HEK293T (cell line): ENCODE measurements around the gene LARGE1.

ENCODE experiments used
- CTCF ChIA-PET: fragments of 350-600 bp; formaldehyde crosslinking; extraction: SDS; loops from one replicate; lab custom pipeline; 2021; ENCODE audit warnings: antibody characterized with exemption, inconsistent platforms; lab: Yijun Ruan, JAX
- POLR2A ChIA-PET: fragments of 350-600 bp; formaldehyde crosslinking; extraction: SDS; loops from one replicate; lab custom pipeline; 2020; ENCODE audit warnings: antibody characterized with exemption, inconsistent platforms; lab: Yijun Ruan, JAX
- DNase-seq: peaks from one replicate; pipeline ENCODE4 v3.0.0; 2012; ENCODE audit warnings: mixed read lengths; ENCODE audit errors: extremely low spot score
- ARNT ChIP-seq: fragments of 450-650 bp; IDR thresholded peaks from 2 replicates; pipeline ENCODE4 v1.6.1; 2017; ENCODE audit warnings: mild to moderate bottlenecking
- BHLHE40 ChIP-seq: fragments of 450-650 bp; IDR thresholded peaks from 2 replicates; pipeline ENCODE4 v1.6.1; 2016; ENCODE audit warnings: mild to moderate bottlenecking, moderate library complexity, borderline replicate concordance
- CTBP1 ChIP-seq: fragments of 450-650 bp; IDR thresholded peaks from 2 replicates; pipeline ENCODE4 v1.6.1; 2016; ENCODE audit warnings: borderline replicate concordance
- ELF4 ChIP-seq: fragments of 450-650 bp; IDR thresholded peaks from 2 replicates; pipeline ENCODE4 v1.6.1; 2017; ENCODE audit warnings: antibody characterized with exemption
- FOXA1 ChIP-seq: fragments of 450-650 bp; IDR thresholded peaks from 2 replicates; pipeline ENCODE4 v1.6.1; 2016; ENCODE audit warnings: mild to moderate bottlenecking
- FOXK2 ChIP-seq: fragments of 450-650 bp; IDR thresholded peaks from 2 replicates; pipeline ENCODE4 v1.6.1; 2016; ENCODE audit warnings: mild to moderate bottlenecking
- FOXM1 ChIP-seq: fragments of 450-650 bp; IDR thresholded peaks from 2 replicates; pipeline ENCODE4 v1.6.1; 2017; ENCODE audit warnings: mild to moderate bottlenecking, borderline replicate concordance
- HDGF ChIP-seq: fragments of 450-650 bp; IDR thresholded peaks from 2 replicates; pipeline ENCODE4 v1.6.1; 2017; ENCODE audit warnings: antibody characterized with exemption, borderline replicate concordance
- L3MBTL2 ChIP-seq: fragments of 450-650 bp; conservative IDR thresholded peaks from 2 replicates; pipeline ENCODE4 v1.6.1; 2016; ENCODE audit warnings: mild to moderate bottlenecking
- LEF1 ChIP-seq: fragments of 450-650 bp; IDR thresholded peaks from 2 replicates; pipeline ENCODE4 v1.6.1; 2017; ENCODE audit warnings: mild to moderate bottlenecking, borderline replicate concordance
- NFRKB ChIP-seq: fragments of 450-650 bp; IDR thresholded peaks from 2 replicates; pipeline ENCODE4 v1.6.1; 2016; ENCODE audit warnings: mild to moderate bottlenecking, moderate library complexity
- PKNOX1 ChIP-seq: fragments of 450-650 bp; IDR thresholded peaks from 2 replicates; pipeline ENCODE4 v1.6.1; 2016
- SP1 ChIP-seq: fragments of 450-650 bp; IDR thresholded peaks from 2 replicates; pipeline ENCODE4 v1.6.1; 2017
- SUZ12 ChIP-seq: fragments of 450-650 bp; IDR thresholded peaks from 2 replicates; pipeline ENCODE4 v1.6.1; 2016; ENCODE audit warnings: mild to moderate bottlenecking
- TARDBP ChIP-seq: fragments of 450-650 bp; IDR thresholded peaks from 2 replicates; pipeline ENCODE4 v1.6.1; 2016
- ZNF384 ChIP-seq: fragments of 450-650 bp; IDR thresholded peaks from 2 replicates; pipeline ENCODE4 v1.6.1; 2016

LARGE1 gene

GRCh38 chr22:33874206-33874605 lies 46.1 kb downstream of the LARGE1 start:
- ChIA-PET CTCF (no interaction called here), POLR2A (no interaction called here)
- no peak for DNase-seq
- TF ChIP-seq FOXM1, result no peak
- TF ChIP-seq CTBP1, result no peak
- TF ChIP-seq ELF4, result no peak
- TF ChIP-seq ARNT, result no peak
- TF ChIP-seq ZNF384, result no peak
- TF ChIP-seq SUZ12, result no peak
- no peak for TF ChIP-seq HDGF
- TF ChIP-seq L3MBTL2, result no peak
- TF ChIP-seq LEF1, result no peak
- no peak for TF ChIP-seq FOXK2
- TF ChIP-seq PKNOX1, result no peak
- no peak for TF ChIP-seq SP1
- no peak for TF ChIP-seq FOXA1
- TF ChIP-seq NFRKB, result no peak
- TF ChIP-seq BHLHE40, result no peak
- TF ChIP-seq TARDBP, result no peak

DNA sequence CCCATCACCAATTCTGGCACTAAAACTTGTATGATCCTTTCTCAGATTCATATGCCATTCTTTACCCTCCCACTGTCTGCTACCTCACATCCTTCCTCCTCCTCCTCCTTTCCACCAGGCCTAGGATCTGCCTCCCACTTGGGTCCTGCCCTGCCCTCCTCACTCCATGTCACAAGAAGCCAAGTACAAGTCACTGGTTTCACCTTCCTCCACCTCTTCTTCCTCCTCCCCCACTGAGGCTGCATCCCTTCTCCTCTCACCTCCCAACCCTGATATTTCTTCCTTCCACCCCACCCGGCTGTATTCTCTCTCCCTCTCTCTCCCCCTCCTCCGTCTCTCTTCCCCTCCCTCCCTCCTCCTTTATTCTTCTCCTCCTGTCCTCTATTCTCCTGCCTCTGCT lies 46.6 kb downstream of the LARGE1 start:
- no peak for DNase-seq
- TF ChIP-seq FOXK2 (no peak), ARNT (no peak), L3MBTL2 (no peak), FOXM1 (no peak), BHLHE40 (no peak), HDGF (no peak), CTBP1 (no peak), NFRKB (no peak), ELF4 (no peak), SP1 (no peak), PKNOX1 (no peak), LEF1 (no peak), FOXA1 (no peak), ZNF384 (no peak), SUZ12 (no peak), TARDBP (no peak)
- CTCF ChIA-PET, result no interaction called here
- POLR2A ChIA-PET, result no interaction called here

- CTCF ChIA-PET, result interaction anchor here (0.7 kb wide), 1 partner anchor 560 kb away, joined by 4 read pairs; no protein-coding TSS in a partner anchor
- POLR2A ChIA-PET, result no interaction called here
- TF ChIP-seq ZNF384, result no peak
- no peak for TF ChIP-seq NFRKB
- no peak for TF ChIP-seq L3MBTL2
- TF ChIP-seq ELF4, result no peak
- TF ChIP-seq SP1, result no peak
- TF ChIP-seq SUZ12, result no peak
- TF ChIP-seq FOXK2, result no peak
- TF ChIP-seq ARNT, result no peak
- no peak for TF ChIP-seq FOXA1
- no peak for TF ChIP-seq TARDBP
- no peak for DNase-seq
Observed at GRCh38 chr22:33873186-33873585, 47.1 kb downstream of the LARGE1 start.

GRCh38 chr22:33871935-33872334 lies 48.3 kb downstream of the LARGE1 start:
- ChIA-PET CTCF (no interaction called here), POLR2A (no interaction called here)
- DNase-seq, result no peak
- TF ChIP-seq NFRKB (no peak), HDGF (no peak), ARNT (no peak), ELF4 (no peak), FOXA1 (no peak)

DNA sequence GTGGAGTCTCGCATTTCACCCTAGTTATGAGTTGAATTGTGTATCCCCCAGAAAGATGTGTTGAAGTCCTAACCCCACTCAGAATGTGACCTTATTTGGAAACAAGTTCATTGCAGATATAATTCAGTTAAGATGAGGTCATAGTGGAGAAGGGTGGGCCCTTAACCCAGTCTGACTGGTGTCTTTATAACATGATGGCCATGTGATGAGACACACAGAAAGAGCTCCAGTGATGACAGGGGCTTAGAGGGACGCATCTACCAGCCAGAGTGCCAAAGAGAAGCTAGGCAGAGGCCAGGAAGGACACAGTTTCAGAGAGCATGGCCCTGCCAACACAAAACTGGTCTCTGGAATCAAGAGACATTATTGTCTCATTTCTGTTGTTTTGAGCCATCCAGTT lies 50.3 kb downstream of the LARGE1 start:
- no peak for TF ChIP-seq LEF1
- no peak for DNase-seq
- POLR2A ChIA-PET, result no interaction called here
- CTCF ChIA-PET, result no interaction called here

- no peak for DNase-seq
- ChIA-PET POLR2A (no interaction called here), CTCF (no interaction called here)
- TF ChIP-seq L3MBTL2 (no peak), NFRKB (no peak), SUZ12 (no peak)
Observed at GRCh38 chr22:33867971-33868370, 52.3 kb downstream of the LARGE1 start.

- no peak for DNase-seq
- no peak for TF ChIP-seq HDGF
- no peak for TF ChIP-seq CTBP1
- TF ChIP-seq ARNT, result no peak
- TF ChIP-seq BHLHE40, result no peak
- no peak for TF ChIP-seq SP1
- POLR2A ChIA-PET, result no interaction called here
- CTCF ChIA-PET, result no interaction called here
Observed at GRCh38 chr22:33867118-33867866, 53.0 kb downstream of the LARGE1 start.

GRCh38 chr22:33866511-33866910 lies 53.8 kb downstream of the LARGE1 start:
- DNase-seq, result no peak
- POLR2A ChIA-PET, result no interaction called here
- TF ChIP-seq BHLHE40 (no peak), ZNF384 (no peak), FOXA1 (no peak), ARNT (no peak), SP1 (no peak), HDGF (no peak), NFRKB (no peak), FOXM1 (no peak), TARDBP (no peak), LEF1 (no peak), L3MBTL2 (no peak), CTBP1 (no peak)
- CTCF ChIA-PET, result interaction anchor here (0.6 kb wide), 1 partner anchor 286 kb away, joined by 8 read pairs; no protein-coding TSS in a partner anchor
